H9 (cell line): ENCODE results near the gene CCDC178. TPM values are rescaled to one million over a fixed set of nuclear protein-coding genes. Genes with fewer than 3 reads are reported as not detected.

ENCODE experiments used
- DNase-seq: peaks from one replicate; pipeline ENCODE4 v3.0.0-alpha.2; 2017
- H2AFZ ChIP-seq: one replicate; pipeline ENCODE4 v1.6.1; 2013; ENCODE audit warnings: mild to moderate bottlenecking, low read length, control low read depth, moderate library complexity
- H2AK5ac ChIP-seq: 2 replicates; pipeline ENCODE4 v1.6.1; 2013; ENCODE audit warnings: low read length, control low read depth, mixed read lengths; ENCODE audit not compliant: insufficient read length
- H2BK120ac ChIP-seq: one replicate; pipeline ENCODE4 v1.6.1; 2013; ENCODE audit warnings: low read depth, mild to moderate bottlenecking, low read length, control low read depth, inconsistent platforms; ENCODE audit not compliant: poor library complexity, severe bottlenecking
- H2BK12ac ChIP-seq: 2 replicates; pipeline ENCODE4 v1.6.1; 2013; ENCODE audit warnings: low read length, control low read depth, mixed read lengths, low read depth; ENCODE audit not compliant: insufficient read length
- H2BK15ac ChIP-seq: 2 replicates; pipeline ENCODE4 v1.6.1; 2013; ENCODE audit warnings: low read depth, low read length, control low read depth
- H2BK20ac ChIP-seq: one replicate; pipeline ENCODE4 v1.6.1; 2013; ENCODE audit warnings: low read depth, mild to moderate bottlenecking, low read length, control low read depth, inconsistent platforms; ENCODE audit not compliant: poor library complexity, severe bottlenecking
- H2BK5ac ChIP-seq: 2 replicates; pipeline ENCODE4 v1.6.1; 2013; ENCODE audit warnings: low read length, control low read depth, mixed read lengths; ENCODE audit not compliant: insufficient read length
- H3K14ac ChIP-seq: 2 replicates; pipeline ENCODE4 v1.6.1; 2013; ENCODE audit warnings: low read length, control low read depth; ENCODE audit not compliant: insufficient read depth
- H3K18ac ChIP-seq: 2 replicates; pipeline ENCODE4 v1.6.1; 2013; ENCODE audit warnings: low read depth, mild to moderate bottlenecking, mixed read lengths, low read length, control low read depth; ENCODE audit not compliant: insufficient read length
- H3K23ac ChIP-seq: 2 replicates; pipeline ENCODE4 v1.6.1; 2013; ENCODE audit warnings: low read length, control low read depth, mixed read lengths, low read depth; ENCODE audit not compliant: insufficient read length
- H3K23me2 ChIP-seq: 2 replicates; pipeline ENCODE4 v1.6.1; 2013; ENCODE audit warnings: low read depth, mild to moderate bottlenecking, mixed read lengths, low read length, control low read depth; ENCODE audit not compliant: insufficient read length, poor library complexity, severe bottlenecking
- H3K27ac ChIP-seq: 2 replicates; pipeline ENCODE4 v1.5.1; 2013; ENCODE audit warnings: low read length, control low read depth, mixed read lengths, low read depth; ENCODE audit not compliant: insufficient read length
- H3K27me3 ChIP-seq: 2 replicates; pipeline ENCODE4 v1.6.1; 2013; ENCODE audit warnings: low read length, control low read depth, inconsistent platforms; ENCODE audit not compliant: insufficient read depth
- H3K4ac ChIP-seq: 2 replicates; pipeline ENCODE4 v1.6.1; 2013; ENCODE audit warnings: low read depth, mild to moderate bottlenecking, control low read depth, inconsistent platforms, low read length, moderate library complexity
- H3K4me1 ChIP-seq: 2 replicates; pipeline ENCODE4 v1.6.1; 2013; ENCODE audit warnings: low read length, control low read depth, inconsistent platforms; ENCODE audit not compliant: insufficient read depth
- H3K4me2 ChIP-seq: 2 replicates; pipeline ENCODE4 v1.6.1; 2013; ENCODE audit warnings: low read length, control low read depth, mixed read lengths; ENCODE audit not compliant: insufficient read length, insufficient read depth
- H3K56ac ChIP-seq: 2 replicates; pipeline ENCODE4 v1.6.1; 2013; ENCODE audit warnings: low read depth, mild to moderate bottlenecking, mixed read lengths, low read length, control low read depth; ENCODE audit not compliant: insufficient read length
- H3K79me1 ChIP-seq: 2 replicates; pipeline ENCODE4 v1.6.1; 2013; ENCODE audit warnings: low read depth, mild to moderate bottlenecking, moderate library complexity, low read length, control low read depth, inconsistent platforms; ENCODE audit not compliant: insufficient read depth, poor library complexity, severe bottlenecking
- H3K79me2 ChIP-seq: 2 replicates; pipeline ENCODE4 v1.6.1; 2013; ENCODE audit warnings: low read length, control low read depth, inconsistent platforms; ENCODE audit not compliant: insufficient read depth
- H3K9ac ChIP-seq: 2 replicates; pipeline ENCODE4 v1.6.1; 2013; ENCODE audit warnings: low read length, control low read depth, mixed read lengths; ENCODE audit not compliant: insufficient read length; ENCODE audit errors: extremely low read depth
- H3K9me3 ChIP-seq: one replicate; pipeline ENCODE4 v1.6.1; 2013; ENCODE audit warnings: low read depth, low read length, inconsistent platforms; ENCODE audit not compliant: control insufficient read depth
- H3T11ph ChIP-seq: one replicate; pipeline ENCODE4 v1.6.1; 2013; ENCODE audit warnings: mild to moderate bottlenecking, low read length, control low read depth, inconsistent platforms
- H4K20me1 ChIP-seq: one replicate; pipeline ENCODE4 v1.6.1; 2013; ENCODE audit not compliant: control insufficient read depth, insufficient read length, insufficient read depth
- H4K5ac ChIP-seq: 2 replicates; pipeline ENCODE4 v1.6.1; 2013; ENCODE audit warnings: low read depth, mild to moderate bottlenecking, mixed read lengths, low read length, control low read depth; ENCODE audit not compliant: insufficient read length
- H4K8ac ChIP-seq: replicated peaks from 2 replicates; pipeline ENCODE4 v1.6.1; 2013; ENCODE audit warnings: low read length, control low read depth, mixed read lengths, low read depth; ENCODE audit not compliant: insufficient read length
- H4K91ac ChIP-seq: 2 replicates; pipeline ENCODE4 v1.6.1; 2013; ENCODE audit warnings: low read depth, mild to moderate bottlenecking, moderate library complexity, mixed read lengths, low read length, control low read depth; ENCODE audit not compliant: insufficient read length
- H3K27ac Mint-ChIP-seq, 3 experiments: 2 replicates in 2 of 3; 3 replicates in 1 of 3; pipeline ENCODE4 v1.8.0; 2020 to 2021; ENCODE audit warnings: mixed read lengths in 3 of 3, mild to moderate bottlenecking in 1 of 3, moderate library complexity in 1 of 3
- H3K27me3 Mint-ChIP-seq: 2 replicates; pipeline ENCODE4 v1.8.0; 2021; ENCODE audit warnings: low read depth, mild to moderate bottlenecking, moderate library complexity, mixed read lengths
- H3K36me3 Mint-ChIP-seq, 3 experiments: 2 replicates in 2 of 3; 3 replicates in 1 of 3; pipeline ENCODE4 v1.8.0; 2020 to 2021; ENCODE audit warnings: low read depth in 3 of 3, mixed read lengths in 3 of 3; ENCODE audit not compliant: insufficient read depth in 1 of 3
- H3K4me1 Mint-ChIP-seq, 2 experiments: 2 replicates each; pipeline ENCODE4 v1.8.0; 2020; ENCODE audit warnings: mixed read lengths in 2 of 2
- H3K4me3 Mint-ChIP-seq, 2 experiments: 2 replicates in 1 of 2; 3 replicates in 1 of 2; pipeline ENCODE4 v1.8.0; 2020 to 2021; ENCODE audit warnings: mild to moderate bottlenecking in 2 of 2, mixed read lengths in 2 of 2, moderate library complexity in 1 of 2
- H3K9me3 Mint-ChIP-seq, 2 experiments: 2 replicates in 1 of 2; 3 replicates in 1 of 2; pipeline ENCODE4 v1.8.0; 2020; ENCODE audit warnings: mild to moderate bottlenecking in 2 of 2, mixed read lengths in 2 of 2, moderate library complexity in 1 of 2
- CTCF ChIP-seq: fragments of 200-600 bp; sonication (generic); conservative IDR thresholded peaks from 3 replicates; pipeline ENCODE4 v1.8.0; 2021; ENCODE audit warnings: antibody characterized with exemption, mild to moderate bottlenecking
- total RNA-seq: library from RNA; stranded (reverse); gene quantifications from 2 replicates; pipeline ENCODE4 v1.2.1, GENCODE V29; 2021

Gene CCDC178
- total RNA-seq, 1 experiment from 2014 or later = not detected

DNA sequence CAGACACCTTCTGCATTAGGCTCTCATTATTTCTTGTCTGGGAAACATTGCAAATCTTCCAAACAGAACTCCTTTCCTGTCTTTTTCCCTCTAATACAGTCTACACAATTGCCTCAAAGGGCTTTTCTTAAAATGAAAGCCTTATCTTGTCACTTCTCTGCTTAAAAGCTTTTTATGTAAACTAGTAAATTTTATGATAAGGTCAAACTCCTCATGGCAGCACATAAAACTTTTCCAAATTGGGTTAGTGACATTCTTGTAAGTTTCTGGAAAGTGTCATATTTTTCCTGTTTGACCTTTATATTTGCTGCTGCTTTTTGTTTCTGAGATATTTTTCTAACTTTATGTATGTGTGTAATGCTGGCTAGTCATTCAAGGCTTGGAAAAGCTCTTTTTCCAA, 406.3 kb downstream of the CCDC178 start:
- no peak overlapping the region for H3T11ph ChIP-seq
- H3K27ac ChIP-seq = no peak overlapping the region
- H3K4me1 ChIP-seq = no peaks in the 10 kb centered on the region
- no peaks in the 10 kb centered on the region for H3K79me1 ChIP-seq
- no peak overlapping the region for H2BK20ac ChIP-seq
- TF ChIP-seq CTCF = no peak
- no peaks in the 10 kb centered on the region for H3K36me3 Mint-ChIP-seq
- H3K27me3 Mint-ChIP-seq = no peaks in the 10 kb centered on the region
- no peaks in the 10 kb centered on the region for H3K9me3 ChIP-seq
- no peaks in the 10 kb centered on the region for H3K79me2 ChIP-seq
- no peak overlapping the region for H3K18ac ChIP-seq
- no peaks in the 10 kb centered on the region for H3K4me1 Mint-ChIP-seq
- no peak overlapping the region for H2BK5ac ChIP-seq
- no peak overlapping the region for H4K8ac ChIP-seq
- no peak overlapping the region for H3K56ac ChIP-seq
- no peak overlapping the region for H4K91ac ChIP-seq
- no peak overlapping the region for H3K14ac ChIP-seq
- H3K4me2 ChIP-seq = no peak overlapping the region
- no peaks in the 10 kb centered on the region for H4K20me1 ChIP-seq
- no peak overlapping the region for H3K4ac ChIP-seq
- no peak for DNase-seq
- H2AK5ac ChIP-seq = no peak overlapping the region
- H2BK120ac ChIP-seq = no peak overlapping the region
- no peak overlapping the region for H4K5ac ChIP-seq
- H3K23ac ChIP-seq = no peak overlapping the region
- no peak overlapping the region for H3K27ac Mint-ChIP-seq
- H3K4me3 Mint-ChIP-seq = no peak overlapping the region
- no peak overlapping the region for H2AFZ ChIP-seq
- no peak overlapping the region for H3K9ac ChIP-seq
- H3K9me3 Mint-ChIP-seq = no peaks in the 10 kb centered on the region
- H2BK12ac ChIP-seq = no peak overlapping the region
- no peaks in the 10 kb centered on the region for H3K27me3 ChIP-seq
- H3K23me2 ChIP-seq = no peaks in the 10 kb centered on the region
- no peak overlapping the region for H2BK15ac ChIP-seq
